ENCODE data around the gene CALHM4. TPM values are rescaled to one million over a fixed set of nuclear protein-coding genes. Genes with fewer than 3 reads are reported as not detected.
A peak's percentile ranks its signal among the peaks of the same experiment; 100 is the strongest.

The CALHM4 gene
- total RNA-seq, 2 donors from 2014 or later = not detected

GRCh38 chr6:116533233-116533957 is 20.2 kb upstream of the CALHM4 start:
- no peak for DNase-seq
- intact Hi-C loops (cut with DNase I) = loop anchor here (5.0 to 10.0 kb wide), 4 partner anchors 89 to 316 kb away; no protein-coding TSS in a partner anchor
- ATAC-seq = no peak

GRCh38 chr6:116535109-116535508 is 18.4 kb upstream of the CALHM4 start:
- intact Hi-C loops (cut with DNase I) = loop anchor here (10.0 kb wide), 2 partner anchors 90 to 240 kb away; no protein-coding TSS in a partner anchor
- DNase-seq = no peak
- no peak for ATAC-seq

- intact Hi-C loops (cut with DNase I) = loop anchor here (1.0 to 10.0 kb wide), 3 partner anchors 25 to 241 kb away; no protein-coding TSS in a partner anchor
- ATAC-seq = peak; percentile 30 to 49
- no peak for DNase-seq
Observed at GRCh38 chr6:116536216-116536621, 17.3 kb upstream of the CALHM4 start.

- DNase-seq (no peak), ATAC-seq (no peak)
- intact Hi-C loops (cut with DNase I) = no loop called here
Observed at GRCh38 chr6:116542426-116542825, 11.1 kb upstream of the CALHM4 start.

GRCh38 chr6:116543149-116543548 is 10.4 kb upstream of the CALHM4 start:
- ATAC-seq (no peak), DNase-seq (no peak)
- intact Hi-C loops (cut with DNase I) = no loop called here

- intact Hi-C loops (cut with DNase I) = no loop called here
- no peak for DNase-seq
- no peak for ATAC-seq
Observed at GRCh38 chr6:116545651-116546050, 7.9 kb upstream of the CALHM4 start, which contains the start of gene TRAPPC3L. Gene TRAPPC3L (minus strand): TSS chr6:116545684. CDS start chr6:116545514, 170 bp downstream.

GRCh38 chr6:116547358-116547757 is 6.2 kb upstream of the CALHM4 start:
- ATAC-seq (no peak), DNase-seq (no peak)
- intact Hi-C loops (cut with DNase I) = no loop called here

GRCh38 chr6:116550796-116551195 is 2.8 kb upstream of the CALHM4 start:
- intact Hi-C loops (cut with DNase I) = no loop called here
- ATAC-seq (no peak), DNase-seq (no peak)

GRCh38 chr6:116556065-116556464 is 2.5 kb downstream of the CALHM4 start:
- ATAC-seq (no peak), DNase-seq (no peak)
- intact Hi-C loops (cut with DNase I) = no loop called here

GRCh38 chr6:116556814-116557415 is 3.4 kb downstream of the CALHM4 start:
- DNase-seq (no peak), ATAC-seq (no peak)
- intact Hi-C loops (cut with DNase I) = no loop called here

- peak; percentile 46 for DNase-seq
- intact Hi-C loops (cut with DNase I) = no loop called here
- peak; percentile 55 to 86 for ATAC-seq
Observed at GRCh38 chr6:116557893-116558292, 4.3 kb downstream of the CALHM4 start.

- no peak for ATAC-seq
- no peak for DNase-seq
- intact Hi-C loops (cut with DNase I) = loop anchor here (10.0 kb wide), 1 partner anchor 285 kb away; the partner anchor contains the start of gene TSPYL1 (in 2 of the 2)
Observed at GRCh38 chr6:116560130-116560529, 6.6 kb downstream of the CALHM4 start.

GRCh38 chr6:116561377-116562018 is 7.9 kb downstream of the CALHM4 start:
- intact Hi-C loops (cut with DNase I) = loop anchor here (1.0 to 10.0 kb wide), 2 partner anchors 25 to 287 kb away; partner anchors contain the start of gene TSPYL1 (in 2 of the 2)
- ATAC-seq (peak; percentile 41 to 56), DNase-seq (peak; percentile 69)

GRCh38 chr6:116562019-116562403 is 8.5 kb downstream of the CALHM4 start:
- intact Hi-C loops (cut with DNase I) = loop anchor here (10.0 kb wide), 1 partner anchor 287 kb away; the partner anchor contains the start of gene TSPYL1 (in 2 of the 2)
- DNase-seq (no peak), ATAC-seq (no peak)

- intact Hi-C loops (cut with DNase I) = loop anchor here (10.0 kb wide), 1 partner anchor 288 kb away; the partner anchor contains the start of gene TSPYL1 (in 2 of the 2)
- ATAC-seq (peak in 1 of 2 donors; percentile 42), DNase-seq (no peak)
Observed at GRCh38 chr6:116562614-116563013, 9.1 kb downstream of the CALHM4 start.

- intact Hi-C loops (cut with DNase I) = loop anchor here (10.0 kb wide), 1 partner anchor 289 kb away; the partner anchor contains the start of gene TSPYL1 (in 2 of the 2)
- no peak for DNase-seq
- ATAC-seq = no peak
Observed at GRCh38 chr6:116563830-116564229, 10.3 kb downstream of the CALHM4 start.

GRCh38 chr6:116564311-116564710 is 10.8 kb downstream of the CALHM4 start:
- ATAC-seq = no peak
- DNase-seq = no peak
- intact Hi-C loops (cut with DNase I) = loop anchor here (10.0 kb wide), 1 partner anchor 290 kb away; the partner anchor contains the start of gene TSPYL1 (in 2 of the 2)

GRCh38 chr6:116564921-116565872 is 11.6 kb downstream of the CALHM4 start:
- ATAC-seq = peak; percentile 76 to 78
- peak; percentile 46 for DNase-seq
- intact Hi-C loops (cut with DNase I) = loop anchor here (10.0 kb wide), 1 partner anchor 290 kb away; the partner anchor contains the start of gene TSPYL1 (in 2 of the 2)

All from left cardiac atrium (tissue), 4 donors.